Skin epidermis (tissue), 12 donors: ENCODE measurements around the gene EN2.

Experiments
- H3K27ac ChIP-seq, 21 experiments: fragments of 200-600 bp; sonication (generic) in 11 of 21; one replicate each; pipeline ENCODE4 v1.5.0; 2020; ENCODE audit warnings: mild to moderate bottlenecking in 3 of 21, inconsistent platforms in 2 of 21, moderate library complexity in 2 of 21
- H3K4me3 ChIP-seq, 7 experiments: fragments of 200-600 bp; sonication (generic) in 2 of 7; one replicate each; pipeline ENCODE4 v1.5.0; 2020; ENCODE audit warnings: inconsistent platforms in 2 of 7, mild to moderate bottlenecking in 2 of 7, moderate library complexity in 1 of 7

The EN2 gene

GRCh38 chr7:155471718-155472117, 13.8 kb downstream of the EN2 start:
- H3K27ac ChIP-seq: peak overlapping the region in 1 of 21 experiments; percentile 1
- no peak overlapping the region for H3K4me3 ChIP-seq

GRCh38 chr7:155477476-155477875, 19.5 kb downstream of the EN2 start:
- Histone ChIP-seq H3K4me3 (no peak overlapping the region), H3K27ac (no peak overlapping the region)

GRCh38 chr7:155481764-155482163, 23.8 kb downstream of the EN2 start:
- Histone ChIP-seq H3K27ac (no peak overlapping the region), H3K4me3 (no peak overlapping the region)

- Histone ChIP-seq H3K27ac (peak overlapping the region in 7 of 21 experiments; percentile 24 to 77 (median 42)), H3K4me3 (peak overlapping the region in 2 of 7 experiments; percentile 7 to 13)
These were observed 24.7 kb downstream of the EN2 start for GRCh38 chr7:155482511-155483183.

GRCh38 chr7:155483245-155483644, 25.3 kb downstream of the EN2 start:
- peak overlapping the region in 1 of 7 experiments; percentile 13 for H3K4me3 ChIP-seq
- H3K27ac ChIP-seq: peak overlapping the region in 8 of 21 experiments; percentile 22 to 77 (median 36)

- Histone ChIP-seq H3K27ac (peak overlapping the region in 4 of 21 experiments; percentile 7 to 73 (median 32)), H3K4me3 (peak overlapping the region in 1 of 7 experiments; percentile 13)
These were observed 26.0 kb downstream of the EN2 start for GRCh38 chr7:155483868-155484325.

GRCh38 chr7:155484483-155485399, 26.8 kb downstream of the EN2 start:
- H3K4me3 ChIP-seq: no peak overlapping the region
- H3K27ac ChIP-seq: no peak overlapping the region

GRCh38 chr7:155486783-155487508, 29.0 kb downstream of the EN2 start:
- H3K4me3 ChIP-seq: no peak overlapping the region
- no peak overlapping the region for H3K27ac ChIP-seq

- H3K27ac ChIP-seq: no peak overlapping the region
These were observed 29.9 kb downstream of the EN2 start for GRCh38 chr7:155487509-155488482.

GRCh38 chr7:155488483-155489127, 30.7 kb downstream of the EN2 start:
- no peak overlapping the region for H3K27ac ChIP-seq
- H3K4me3 ChIP-seq: no peak overlapping the region

More at GRCh38 chr7:155487509-155488482, 29.9 kb downstream of the EN2 start:
- no peak overlapping the region for H3K4me3 ChIP-seq

- no peak overlapping the region for H3K4me3 ChIP-seq
These were observed 31.4 kb downstream of the EN2 start for GRCh38 chr7:155489158-155489840.

GRCh38 chr7:155489862-155490696, 32.1 kb downstream of the EN2 start:
- H3K27ac ChIP-seq: peak overlapping the region in 14 of 21 experiments; percentile 15 to 73 (median 59)
- peak overlapping the region; percentile 3 to 40 (median 27) for H3K4me3 ChIP-seq

More at GRCh38 chr7:155489158-155489840, 31.4 kb downstream of the EN2 start:
- H3K27ac ChIP-seq: no peak overlapping the region

- Histone ChIP-seq H3K4me3 (peak overlapping the region; percentile 3 to 40 (median 27)), H3K27ac (peak overlapping the region in 15 of 21 experiments; percentile 15 to 73 (median 58))
These were observed 33.0 kb downstream of the EN2 start for GRCh38 chr7:155490697-155491628.

GRCh38 chr7:155491812-155492211, 33.9 kb downstream of the EN2 start:
- Histone ChIP-seq H3K4me3 (peak overlapping the region in 2 of 7 experiments; percentile 25 to 27), H3K27ac (peak overlapping the region in 2 of 21 experiments; percentile 70 to 73)

- H3K27ac ChIP-seq: no peak overlapping the region
- H3K4me3 ChIP-seq: no peak overlapping the region
These were observed 36.0 kb downstream of the EN2 start for GRCh38 chr7:155493744-155494538.
